Transverse colon (tissue), 3 donors: ENCODE data around the gene THY1.
"Not testable (repeated sequence)": the region's sequence is repeated elsewhere in the genome, so short reads cannot be mapped to it uniquely, and the experiment has no call there.

ENCODE experiments used
- CTCF ChIP-seq, 5 experiments: fragments of 200-600 bp in 3 of 5; fragments of 450-650 bp in 2 of 5; sonication (generic) in 3 of 5; IDR thresholded peaks; 1 replicate in 2 of 5; 2 replicates in 3 of 5; pipeline ENCODE4 v1.5.1; 2016 to 2017; ENCODE audit warnings: antibody characterized with exemption in 5 of 5, inconsistent platforms in 3 of 5, mild to moderate bottlenecking in 2 of 5, moderate library complexity in 1 of 5
- EP300 ChIP-seq: sonication (generic); formaldehyde crosslinking; IDR thresholded peaks from one replicate; pipeline ENCODE4 v1.6.1; 2017; ENCODE audit warnings: antibody characterized with exemption, low read depth

GRCh38 chr11:119405448-119405847, 17.5 kb downstream of the THY1 start:
- not testable (repeated sequence) for TF ChIP-seq EP300; CTCF (IDR thresholded peaks at IDR 0.05)
